Aorta (tissue), 5 donors: ENCODE data around the gene AGBL4. TPM values are rescaled to one million over a fixed set of nuclear protein-coding genes. Genes with fewer than 3 reads are reported as not detected.

Experiments used
- ATAC-seq: fragments of 200-7000 bp; cut with Tn5 transposase; one replicate; pipeline ENCODE4 v1.9.1; 2022; ENCODE audit warnings: moderate library complexity; ENCODE audit not compliant: low FRiP score
- DNase-seq, 2 donors: peaks; one replicate each; pipeline ENCODE4 v3.0.0-alpha.2; 2020
- H3K27ac ChIP-seq, 2 donors: one replicate each; pipeline ENCODE4 v1.5.1; 2013; ENCODE audit warnings: low read length in 2 of 2, mild to moderate bottlenecking in 2 of 2, moderate library complexity in 2 of 2, control low read depth in 1 of 2, inconsistent platforms in 1 of 2, low read depth in 1 of 2
- H3K27me3 ChIP-seq, 2 donors: one replicate each; pipeline ENCODE4 v1.6.1; 2013; ENCODE audit warnings: control low read depth in 1 of 2, low read length in 1 of 2, mild to moderate bottlenecking in 1 of 2, moderate library complexity in 1 of 2; ENCODE audit not compliant: insufficient read depth in 2 of 2, control insufficient read depth in 1 of 2
- H3K36me3 ChIP-seq, 2 donors: one replicate each; pipeline ENCODE4 v1.6.1; 2013; ENCODE audit warnings: control low read depth in 1 of 2, low read length in 1 of 2, mild to moderate bottlenecking in 1 of 2; ENCODE audit not compliant: insufficient read depth in 2 of 2, control insufficient read depth in 1 of 2
- H3K4me1 ChIP-seq, 2 donors: one replicate each; pipeline ENCODE4 v1.6.1; 2013; ENCODE audit warnings: low read length in 2 of 2, control low read depth in 1 of 2, mild to moderate bottlenecking in 1 of 2, moderate library complexity in 1 of 2; ENCODE audit not compliant: insufficient read depth in 2 of 2, control insufficient read depth in 1 of 2
- H3K4me3 ChIP-seq, 2 donors: one replicate each; pipeline ENCODE4 v1.5.1; 2013; ENCODE audit warnings: low read length in 2 of 2, control low read depth in 1 of 2, mild to moderate bottlenecking in 1 of 2
- H3K9me3 ChIP-seq: one replicate; pipeline ENCODE4 v1.6.1; 2013; ENCODE audit warnings: mild to moderate bottlenecking, low read length; ENCODE audit not compliant: control insufficient read depth
- WGBS, 2 donors: extraction: QIAGEN DNeasy Blood & Tissue Kit; methylation state at CpG; one replicate each; pipeline ENCODE4 v1.1.7; 2013; 5-methylcytosine and 5-hydroxymethylcytosine counted together
- intact Hi-C, 2 donors: fragments of 100-400 bp; cut with DNase I; formaldehyde crosslinking; loops; one replicate each; pipeline versions ENCODE4 v1.14.2 to v1.15.0; 2022
- polyA plus RNA-seq, 2 donors: library from polyadenylated mRNA; stranded (reverse); fragments of 200-250 nt; gene quantifications; one replicate each; pipeline ENCODE4 v1.2.3, GENCODE V29; 2013
- total RNA-seq, 2 donors: library from RNA; stranded (reverse); fragmentation: NEBNext Ultra II Directional; extraction: Animal tissue kit (Norgen Biotek cat#: 25700); gene quantifications; one replicate each; pipeline ENCODE4 v1.2.1, GENCODE V29; 2021
- donor health status: healthy with polysubstance abuse.
- donor health status: Bipolar disorder and iron deficiency.
- donor health status: DM: no; HTN: no; CAD: no.
- donor health status: DM: no; HTN: no; CAD: no.
- donor health status: DM: yes; HTN: yes; CAD: no.

Gene AGBL4
- total and polyA plus RNA-seq, 4 donors, result 0.18 TPM; not detected in 3

- Histone ChIP-seq H3K4me1 (no peaks in the 10 kb centered on the region), H3K27ac (no peak overlapping the region), H3K36me3 (no peaks in the 10 kb centered on the region), H3K4me3 (no peak overlapping the region), H3K9me3 (peaks cover 5% of the 10 kb centered on the region), H3K27me3 (no peaks in the 10 kb centered on the region)
- DNase-seq, result no peak
- no peak for ATAC-seq
- intact Hi-C loops, result no loop called here
- WGBS, 2 donors, result 46 to 47% methylated on average over 2 of the region's 2 CpGs
Measured at GRCh38 chr1:49436865-49437264, 586.9 kb downstream of the AGBL4 start.

GRCh38 chr1:49435291-49435690 is 588.5 kb downstream of the AGBL4 start:
- ATAC-seq, result no peak
- Histone ChIP-seq H3K4me1 (no peaks in the 10 kb centered on the region), H3K4me3 (no peak overlapping the region), H3K27ac (no peak overlapping the region), H3K36me3 (no peaks in the 10 kb centered on the region), H3K27me3 (no peaks in the 10 kb centered on the region), H3K9me3 (peaks cover 3% of the 10 kb centered on the region)
- no peak for DNase-seq
- intact Hi-C loops, result no loop called here

DNA sequence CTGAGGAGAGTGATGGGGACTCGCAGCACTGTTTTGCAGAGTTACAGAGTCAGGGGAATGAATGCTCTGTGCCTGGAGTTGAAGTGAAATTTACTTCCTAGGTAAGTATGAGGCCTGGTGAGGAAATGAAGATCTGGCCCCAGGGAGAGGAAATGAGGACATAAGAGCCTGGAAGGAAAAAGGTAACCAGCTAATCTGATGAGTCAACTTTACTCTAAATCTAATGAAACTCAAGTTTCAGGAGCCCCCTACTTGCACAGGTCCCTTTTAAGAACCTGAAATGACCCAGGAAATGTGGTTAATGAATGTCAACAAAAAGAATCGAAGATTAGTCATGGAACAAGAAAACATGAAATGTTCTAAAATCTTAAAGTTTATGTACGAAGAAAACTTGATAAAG is 599.0 kb downstream of the AGBL4 start:
- no peaks in the 10 kb centered on the region for H3K4me1 ChIP-seq
- DNase-seq, result no peak
- H3K4me3 ChIP-seq, result no peak overlapping the region
- intact Hi-C loops, result loop anchor here in 1 of 2 donors (10.0 kb wide), 1 partner anchor 710 kb away; no protein-coding TSS in a partner anchor
- H3K27ac ChIP-seq, result no peak overlapping the region
- no peaks in the 10 kb centered on the region for H3K36me3 ChIP-seq
- H3K27me3 ChIP-seq, result no peaks in the 10 kb centered on the region
- no peaks in the 10 kb centered on the region for H3K9me3 ChIP-seq
- ATAC-seq, result no peak
- 66 to 69% methylated on average over 3 of the region's 3 CpGs for WGBS, 2 donors

- intact Hi-C loops, result no loop called here
- no peaks in the 10 kb centered on the region for H3K4me1 ChIP-seq
- no peaks in the 10 kb centered on the region for H3K9me3 ChIP-seq
- no peaks in the 10 kb centered on the region for H3K36me3 ChIP-seq
- ATAC-seq (no peak), DNase-seq (no peak)
- 86 to 97% methylated on average over 1 of the region's 1 CpG for WGBS, 2 donors
- no peaks in the 10 kb centered on the region for H3K27me3 ChIP-seq
- H3K27ac ChIP-seq, result no peak overlapping the region
- H3K4me3 ChIP-seq, result no peak overlapping the region
Measured at GRCh38 chr1:49416758-49417157, 607.0 kb downstream of the AGBL4 start.

DNA sequence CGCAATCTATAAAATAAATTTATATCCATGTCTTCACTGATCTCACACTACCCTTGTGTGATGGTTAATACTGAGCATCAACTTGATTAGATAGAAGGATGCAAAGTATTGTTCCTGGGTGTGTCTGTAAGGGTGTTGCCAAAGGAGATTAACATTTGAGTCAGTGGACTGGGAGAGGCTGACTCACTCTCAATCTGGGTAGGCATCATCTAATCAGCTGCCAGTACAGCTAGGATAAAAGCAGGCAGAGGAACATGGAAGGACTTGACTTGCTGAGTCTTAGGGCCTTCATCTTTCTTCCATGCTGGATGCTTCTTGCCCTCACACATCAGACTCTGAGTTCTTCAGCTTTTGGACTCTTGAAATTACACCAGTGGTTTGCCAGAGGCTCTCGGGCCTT is 615.4 kb downstream of the AGBL4 start:
- ATAC-seq, result no peak
- Histone ChIP-seq H3K4me1 (no peaks in the 10 kb centered on the region), H3K4me3 (no peak overlapping the region), H3K36me3 (no peaks in the 10 kb centered on the region), H3K27ac (no peak overlapping the region), H3K9me3 (peaks cover 1% of the 10 kb centered on the region), H3K27me3 (no peaks in the 10 kb centered on the region)
- no peak for DNase-seq
- 76 to 79% methylated on average over 2 of the region's 2 CpGs for WGBS, 2 donors
- intact Hi-C loops, result no loop called here

GRCh38 chr1:49397086-49397485 is 626.7 kb downstream of the AGBL4 start:
- no peaks in the 10 kb centered on the region for H3K36me3 ChIP-seq
- H3K27ac ChIP-seq, result no peak overlapping the region
- ATAC-seq (no peak), DNase-seq (no peak)
- H3K4me3 ChIP-seq, result no peak overlapping the region
- no peaks in the 10 kb centered on the region for H3K4me1 ChIP-seq
- H3K9me3 ChIP-seq, result no peaks in the 10 kb centered on the region
- intact Hi-C loops, result no loop called here
- no peaks in the 10 kb centered on the region for H3K27me3 ChIP-seq

DNA sequence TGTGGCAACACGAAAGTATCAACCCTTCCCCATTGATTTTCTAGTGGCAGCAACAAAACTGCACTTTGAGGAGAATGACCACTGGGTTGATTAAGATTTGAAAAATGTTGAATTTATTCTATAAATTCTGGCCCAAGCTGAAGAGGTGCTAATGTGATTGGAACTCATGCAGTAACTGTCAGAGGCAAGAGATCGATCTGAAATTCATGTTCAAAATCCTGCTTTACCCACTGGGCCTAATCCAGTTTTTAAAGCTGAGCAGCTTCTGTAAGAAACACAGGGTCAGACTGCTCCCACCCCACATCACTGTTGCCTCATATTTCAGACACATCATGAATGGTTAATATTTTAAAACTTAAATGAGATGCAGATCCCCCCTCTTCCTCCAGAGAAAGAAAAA is 629.6 kb downstream of the AGBL4 start:
- intact Hi-C loops, result no loop called here
- H3K27ac ChIP-seq, result no peak overlapping the region
- no peaks in the 10 kb centered on the region for H3K4me1 ChIP-seq

DNA sequence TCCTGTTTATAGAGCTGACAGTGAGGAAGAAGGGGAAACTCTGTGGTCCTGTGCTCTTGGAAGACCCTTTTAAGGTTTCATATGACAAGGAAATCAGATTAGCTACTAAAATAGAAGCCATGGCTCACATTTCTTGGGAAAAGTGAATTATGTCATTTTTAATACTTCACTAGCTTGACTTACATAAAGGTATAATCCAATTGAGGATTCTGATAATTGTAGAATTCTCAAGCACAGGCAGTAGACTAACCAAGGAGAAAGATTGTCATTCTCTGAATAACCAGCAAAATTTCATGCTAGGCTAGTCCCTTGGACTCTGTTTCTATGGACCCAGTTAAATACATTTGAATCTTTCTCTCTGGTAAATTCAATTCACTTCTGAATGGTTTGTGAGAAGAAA is 634.1 kb downstream of the AGBL4 start:
- Histone ChIP-seq H3K4me1 (no peaks in the 10 kb centered on the region), H3K27me3 (no peaks in the 10 kb centered on the region), H3K36me3 (no peaks in the 10 kb centered on the region), H3K27ac (no peak overlapping the region), H3K9me3 (no peaks in the 10 kb centered on the region), H3K4me3 (no peak overlapping the region)
- ATAC-seq (no peak), DNase-seq (no peak)
- intact Hi-C loops, result no loop called here

More for the DNA sequence above, 629.6 kb downstream of the AGBL4 start:
- Histone ChIP-seq H3K27me3 (no peaks in the 10 kb centered on the region), H3K4me3 (no peak overlapping the region), H3K9me3 (no peaks in the 10 kb centered on the region), H3K36me3 (no peaks in the 10 kb centered on the region)
- ATAC-seq, result no peak
- WGBS, 2 donors, result 69 to 74% methylated on average over 2 of the region's 2 CpGs
- DNase-seq, result no peak

- 79 to 86% methylated on average over 7 of the region's 7 CpGs for WGBS, 2 donors
- ATAC-seq (no peak), DNase-seq (no peak)
- Histone ChIP-seq H3K4me1 (no peaks in the 10 kb centered on the region), H3K9me3 (no peaks in the 10 kb centered on the region), H3K27ac (no peak overlapping the region), H3K27me3 (no peaks in the 10 kb centered on the region), H3K36me3 (no peaks in the 10 kb centered on the region), H3K4me3 (no peak overlapping the region)
- intact Hi-C loops, result no loop called here
Measured at GRCh38 chr1:49364676-49365075, 659.1 kb downstream of the AGBL4 start.
